IPS-NIHi11 (cell line): Measurements from ENCODE around the gene ATP2B1.

ENCODE experiments used
- DNase-seq: peaks from one replicate; pipeline ENCODE4 v3.0.0; 2012; ENCODE audit warnings: mixed read lengths, low spot score

Gene ATP2B1

GRCh38 chr12:89657066-89657465, 51.6 kb downstream of the ATP2B1 start:
- DNase-seq, result no peak

- no peak for DNase-seq
Observed at GRCh38 chr12:89655841-89656240, 52.8 kb downstream of the ATP2B1 start.

- DNase-seq, result no peak
Observed at GRCh38 chr12:89651192-89651591, 57.4 kb downstream of the ATP2B1 start.

GRCh38 chr12:89650239-89650638, 58.4 kb downstream of the ATP2B1 start:
- no peak for DNase-seq

- DNase-seq, result no peak
Observed at GRCh38 chr12:89649820-89650219, 58.8 kb downstream of the ATP2B1 start.

GRCh38 chr12:89649139-89649538, 59.5 kb downstream of the ATP2B1 start:
- DNase-seq, result no peak

GRCh38 chr12:89648211-89648930, 60.3 kb downstream of the ATP2B1 start:
- DNase-seq, result peak; percentile 58

- DNase-seq, result no peak
Observed at GRCh38 chr12:89645434-89645833, 63.2 kb downstream of the ATP2B1 start.

GRCh38 chr12:89642959-89643358, 65.7 kb downstream of the ATP2B1 start:
- no peak for DNase-seq

GRCh38 chr12:89636776-89637160, 71.9 kb downstream of the ATP2B1 start:
- no peak for DNase-seq

GRCh38 chr12:89636052-89636775, 72.4 kb downstream of the ATP2B1 start:
- no peak for DNase-seq

- no peak for DNase-seq
Observed at GRCh38 chr12:89634508-89634907, 74.1 kb downstream of the ATP2B1 start.

GRCh38 chr12:89632778-89633177, 75.9 kb downstream of the ATP2B1 start:
- DNase-seq, result no peak

GRCh38 chr12:89622115-89622514, 86.5 kb downstream of the ATP2B1 start:
- no peak for DNase-seq

GRCh38 chr12:89621521-89621920, 87.1 kb downstream of the ATP2B1 start:
- DNase-seq, result no peak

- no peak for DNase-seq
Observed at GRCh38 chr12:89619764-89620163, 88.9 kb downstream of the ATP2B1 start.

GRCh38 chr12:89618113-89618862, 90.3 kb downstream of the ATP2B1 start:
- no peak for DNase-seq

GRCh38 chr12:89610366-89610765, 98.3 kb downstream of the ATP2B1 start:
- DNase-seq, result no peak

GRCh38 chr12:89603678-89604077, 105.0 kb downstream of the ATP2B1 start:
- no peak for DNase-seq

- DNase-seq, result no peak
Observed at GRCh38 chr12:89597770-89598169, 110.9 kb downstream of the ATP2B1 start.

GRCh38 chr12:89597210-89597609, 111.4 kb downstream of the ATP2B1 start:
- no peak for DNase-seq

- no peak for DNase-seq
Observed at GRCh38 chr12:89593873-89594272, 114.8 kb downstream of the ATP2B1 start.

- no peak for DNase-seq
Observed at GRCh38 chr12:89593233-89593632, 115.4 kb downstream of the ATP2B1 start.
